DMS114 treated with DMSO at 0.1 percent for 48 hours (cell line): Measurements from ENCODE around the gene KCNG2.
"Not testable (repeated sequence)": the region's sequence is repeated elsewhere in the genome, so short reads cannot be mapped to it uniquely, and the experiment has no call there.

Experiments used
- DNase-seq: peaks from one replicate; lab custom pipeline; 2025; ENCODE audit not compliant: unreplicated experiment; lab: John Stamatoyannopoulos, UW

KCNG2 gene

GRCh38 chr18:79868811-79869541 lies 71.2 kb downstream of the KCNG2 start:
- DNase-seq = no peak

- DNase-seq = no peak
Observed at GRCh38 chr18:79869591-79870300, 72.0 kb downstream of the KCNG2 start.

DNA sequence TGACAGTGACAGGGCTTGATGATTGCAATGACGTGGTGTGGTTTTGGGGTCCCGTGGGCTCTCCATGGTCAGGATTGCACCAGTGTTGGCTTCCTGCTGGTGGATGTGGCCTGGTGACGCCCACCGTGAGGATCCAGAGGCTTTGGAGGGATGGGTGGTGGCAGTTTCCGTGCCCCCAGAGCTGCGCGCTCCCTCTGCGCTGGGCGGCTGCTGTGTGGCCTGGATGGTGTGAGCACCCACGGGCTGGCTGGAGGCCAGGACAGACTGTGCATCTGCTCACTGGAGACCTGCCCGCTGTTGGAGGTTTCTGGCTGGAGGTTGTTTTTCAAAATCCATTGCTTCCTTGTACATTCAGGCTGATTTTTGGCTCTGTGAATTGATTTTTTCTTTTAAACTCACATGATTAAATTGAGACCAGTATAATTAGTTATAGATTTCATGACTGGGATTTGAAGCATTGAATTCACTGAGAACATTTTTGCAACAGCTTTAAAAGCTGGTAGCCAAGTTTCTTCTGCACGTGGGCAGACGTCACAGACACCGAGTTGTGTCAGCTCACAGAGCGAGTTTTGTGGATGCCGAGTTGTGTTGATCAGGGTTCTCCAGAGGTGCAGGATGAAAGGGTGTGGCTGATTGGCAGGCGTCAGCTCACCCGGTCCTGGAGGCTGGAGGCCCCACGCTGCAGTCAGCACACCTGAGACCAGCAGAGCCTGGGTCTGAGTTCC lies 72.7 kb downstream of the KCNG2 start:
- DNase-seq = no peak

GRCh38 chr18:79871026-79871390 lies 73.3 kb downstream of the KCNG2 start:
- no peak for DNase-seq

- DNase-seq = no peak
Observed at GRCh38 chr18:79871481-79872091, 73.8 kb downstream of the KCNG2 start.

GRCh38 chr18:79872527-79873444 lies 75.0 kb downstream of the KCNG2 start:
- DNase-seq = no peak

DNA sequence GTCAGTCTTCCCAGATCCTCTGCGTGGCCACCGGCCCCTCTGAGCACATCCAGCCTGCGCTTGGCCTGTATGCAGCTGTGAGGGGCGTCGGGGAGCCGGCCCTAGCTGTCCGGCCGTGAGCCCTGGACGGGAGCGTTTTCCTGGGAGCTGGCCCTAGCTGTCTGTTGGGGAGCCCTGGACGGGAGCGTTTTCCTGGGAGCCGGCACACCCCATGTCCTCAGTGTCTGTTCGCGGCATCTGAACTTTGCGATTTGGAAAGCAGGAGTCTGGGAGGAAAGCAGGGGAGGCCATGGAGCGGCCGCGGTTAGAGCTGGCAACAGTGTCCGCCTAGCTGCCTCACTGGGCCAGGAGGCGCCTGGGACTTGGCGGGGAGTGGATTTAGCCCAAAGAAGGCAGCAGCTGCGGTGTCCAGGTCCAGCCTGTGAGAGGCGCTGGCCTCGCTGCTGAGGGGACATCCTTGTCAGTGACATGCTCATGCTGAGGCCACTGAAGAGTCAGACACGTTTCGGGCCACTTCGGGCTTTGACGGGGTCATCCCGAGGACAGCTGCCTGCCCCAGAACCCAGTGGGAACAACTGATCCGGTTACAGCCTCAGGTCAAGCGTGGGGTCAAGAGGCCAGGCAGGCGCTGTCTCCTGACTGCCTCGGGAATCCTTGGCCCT lies 75.8 kb downstream of the KCNG2 start:
- no peak for DNase-seq

- no peak for DNase-seq
Observed at GRCh38 chr18:79874553-79875530, 77.1 kb downstream of the KCNG2 start.

DNA sequence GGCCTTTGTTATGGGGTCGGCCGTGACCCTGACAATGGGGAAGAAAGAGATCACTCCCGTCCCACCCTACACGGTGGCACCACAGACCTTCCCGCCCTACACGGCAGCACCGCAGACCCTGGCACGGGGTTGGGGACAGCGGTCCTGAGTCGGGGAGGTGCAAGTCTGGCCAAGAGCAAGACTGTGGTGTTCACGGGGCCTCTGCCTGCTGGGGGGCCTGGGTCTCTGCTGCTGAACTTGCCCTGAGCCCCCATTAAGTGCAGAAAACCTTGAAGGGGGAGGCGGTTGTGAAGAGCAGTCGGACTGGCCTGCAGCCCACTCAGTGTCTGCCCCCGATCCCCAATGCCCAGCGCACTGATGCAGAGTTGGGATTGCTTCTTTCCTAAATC lies 77.8 kb downstream of the KCNG2 start:
- DNase-seq = no peak

GRCh38 chr18:79875931-79876461 lies 78.3 kb downstream of the KCNG2 start:
- no peak for DNase-seq

- DNase-seq = no peak
Observed at GRCh38 chr18:79876497-79876896, 78.8 kb downstream of the KCNG2 start.

DNA sequence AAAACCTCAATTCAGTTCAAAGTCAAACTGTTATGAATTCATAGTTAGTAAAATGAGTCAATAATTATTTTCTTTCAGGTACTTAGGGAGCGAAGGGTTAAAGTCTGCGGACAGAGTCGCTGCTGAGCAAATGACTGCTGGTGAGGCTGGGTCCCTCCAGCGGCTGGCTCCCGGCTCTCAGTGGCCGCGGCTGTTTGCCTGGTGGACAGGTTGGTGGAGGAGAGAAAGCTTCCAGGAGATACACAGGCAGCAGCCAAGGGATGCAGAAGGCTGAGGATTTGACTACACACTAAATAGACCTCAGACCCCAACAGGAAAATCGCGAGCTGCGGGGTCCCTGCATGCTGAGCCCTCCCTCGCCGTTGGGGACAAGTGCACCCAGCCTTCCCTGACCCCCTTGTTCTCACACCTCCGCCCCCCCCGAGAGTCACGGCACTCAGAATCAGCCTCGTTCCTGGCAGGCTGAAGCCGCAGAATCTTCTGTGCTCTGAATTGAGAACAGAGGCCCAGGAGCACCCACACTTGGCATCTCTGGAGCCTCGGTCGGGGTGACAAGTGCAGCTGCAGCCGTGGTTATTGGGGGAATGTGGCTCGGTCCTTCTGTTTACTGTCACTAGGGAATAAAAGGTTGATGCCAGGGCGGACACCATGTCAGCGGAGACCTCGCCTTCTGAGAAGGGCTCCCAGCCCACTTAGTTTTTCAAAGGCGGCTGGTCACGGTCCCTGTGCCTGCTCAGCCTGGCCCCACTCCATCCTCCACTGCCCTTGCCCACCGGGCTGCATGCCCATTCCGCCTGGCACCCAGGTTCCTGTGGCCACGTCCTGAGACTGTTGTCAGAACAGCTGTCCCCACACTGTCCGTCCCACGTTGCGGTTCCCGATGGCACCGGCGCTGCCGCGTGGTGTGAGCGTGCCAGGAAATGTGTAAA lies 79.7 kb downstream of the KCNG2 start:
- DNase-seq = no peak

DNA sequence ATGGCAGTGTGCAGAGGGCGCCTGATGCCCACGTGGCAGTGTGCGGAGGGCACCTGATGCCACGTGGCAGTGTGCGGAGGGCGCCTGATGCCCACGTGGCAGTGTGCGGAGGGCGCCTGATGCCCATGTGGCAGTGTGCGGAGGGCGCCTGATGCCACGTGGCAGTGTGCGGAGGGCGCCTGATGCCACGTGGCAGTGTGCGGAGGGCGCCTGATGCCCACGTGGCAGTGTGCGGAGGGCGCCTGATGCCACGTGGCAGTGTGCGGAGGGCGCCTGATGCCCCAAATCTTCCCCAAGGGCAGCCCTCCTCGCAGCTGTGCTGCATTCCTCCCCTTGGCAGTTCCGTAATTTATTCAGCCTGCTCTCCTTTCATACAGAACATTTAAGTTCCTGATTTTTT lies 80.5 kb downstream of the KCNG2 start:
- not testable (repeated sequence) for DNase-seq

GRCh38 chr18:79878741-79879378 lies 81.1 kb downstream of the KCNG2 start:
- DNase-seq = no peak

DNA sequence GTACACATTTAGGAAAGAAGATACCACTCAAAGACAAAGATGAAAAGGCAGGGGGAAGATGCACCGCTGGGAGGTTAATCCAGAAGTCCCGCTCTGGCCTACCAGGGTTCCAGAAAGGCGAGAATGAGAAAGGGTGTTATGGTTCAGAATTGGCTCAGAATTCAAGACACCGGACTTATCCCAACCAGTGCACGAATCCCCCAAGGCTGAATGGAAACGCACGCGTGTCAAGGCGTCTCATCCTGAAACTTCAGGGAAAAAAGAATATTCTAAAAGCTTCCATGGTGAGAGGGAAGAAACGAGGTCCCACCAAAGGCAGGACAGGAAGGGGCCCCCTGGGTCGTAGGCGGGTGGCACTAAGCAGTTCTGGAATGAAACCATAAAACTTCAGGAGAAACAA lies 81.8 kb downstream of the KCNG2 start:
- no peak for DNase-seq

DNA sequence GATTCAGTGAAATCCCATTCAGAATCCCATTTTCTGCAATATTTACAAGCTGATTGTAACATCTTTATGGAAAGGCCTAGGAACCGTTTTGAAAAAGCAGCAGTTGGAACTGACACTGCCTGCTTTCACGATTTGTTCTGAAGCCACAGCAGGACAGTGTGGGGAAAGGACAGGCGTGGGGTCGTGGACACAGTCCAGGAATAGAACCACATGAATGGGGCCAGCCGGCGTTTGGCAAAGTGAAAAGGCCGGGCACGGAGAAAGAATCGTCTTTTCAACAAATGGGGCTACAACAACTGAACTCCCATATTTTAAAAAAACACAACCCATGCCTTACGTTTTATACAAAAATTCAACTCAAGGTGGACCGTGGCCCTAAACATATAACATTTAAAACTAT lies 84.0 kb downstream of the KCNG2 start:
- DNase-seq = no peak
